ENCODE results near the gene APAF1.

DNA sequence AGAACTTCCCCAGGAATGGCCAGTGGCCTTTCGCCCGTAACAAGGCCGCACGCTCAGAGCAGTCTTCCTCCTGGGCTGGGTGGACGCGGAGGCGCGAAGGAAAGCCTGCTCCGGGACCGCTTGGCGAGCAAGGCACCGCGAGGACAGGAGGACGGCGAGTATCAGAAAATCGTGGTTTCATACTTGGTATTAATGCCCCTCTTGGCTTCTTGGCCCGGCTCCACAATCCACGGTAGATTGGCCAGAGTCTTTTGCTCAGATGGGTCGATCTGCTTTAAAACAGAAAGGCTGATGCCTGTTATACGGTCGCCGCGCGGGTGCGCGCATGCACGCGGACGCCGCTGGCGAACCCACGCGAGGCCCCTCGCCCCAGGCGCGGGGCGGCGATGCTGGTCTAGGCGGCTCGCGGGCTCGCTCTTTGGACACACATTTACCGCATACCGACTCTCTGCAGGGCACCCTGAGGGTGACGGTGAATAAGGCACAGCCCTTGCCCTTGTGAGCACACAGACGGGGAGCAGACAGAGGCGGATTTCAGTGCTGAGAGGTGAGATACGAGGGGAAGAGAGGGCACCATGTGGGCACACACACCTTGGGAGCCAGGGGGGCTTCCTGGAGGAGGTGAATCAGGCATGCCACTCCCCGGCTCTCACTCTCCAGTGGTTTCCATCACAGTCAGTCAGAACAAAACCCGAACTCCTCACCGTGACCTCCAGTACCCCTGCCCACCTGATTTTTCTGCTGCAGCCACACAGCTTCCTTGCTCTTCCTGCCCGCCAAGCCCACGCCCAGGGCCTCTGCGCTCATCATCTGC is 100.7 kb downstream of the APAF1 start:
- TF ChIP-seq, protein P1, sequence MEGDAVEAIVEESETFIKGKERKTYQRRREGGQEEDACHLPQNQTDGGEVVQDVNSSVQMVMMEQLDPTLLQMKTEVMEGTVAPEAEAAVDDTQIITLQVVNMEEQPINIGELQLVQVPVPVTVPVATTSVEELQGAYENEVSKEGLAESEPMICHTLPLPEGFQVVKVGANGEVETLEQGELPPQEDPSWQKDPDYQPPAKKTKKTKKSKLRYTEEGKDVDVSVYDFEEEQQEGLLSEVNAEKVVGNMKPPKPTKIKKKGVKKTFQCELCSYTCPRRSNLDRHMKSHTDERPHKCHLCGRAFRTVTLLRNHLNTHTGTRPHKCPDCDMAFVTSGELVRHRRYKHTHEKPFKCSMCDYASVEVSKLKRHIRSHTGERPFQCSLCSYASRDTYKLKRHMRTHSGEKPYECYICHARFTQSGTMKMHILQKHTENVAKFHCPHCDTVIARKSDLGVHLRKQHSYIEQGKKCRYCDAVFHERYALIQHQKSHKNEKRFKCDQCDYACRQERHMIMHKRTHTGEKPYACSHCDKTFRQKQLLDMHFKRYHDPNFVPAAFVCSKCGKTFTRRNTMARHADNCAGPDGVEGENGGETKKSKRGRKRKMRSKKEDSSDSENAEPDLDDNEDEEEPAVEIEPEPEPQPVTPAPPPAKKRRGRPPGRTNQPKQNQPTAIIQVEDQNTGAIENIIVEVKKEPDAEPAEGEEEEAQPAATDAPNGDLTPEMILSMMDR (IDR thresholded peaks at IDR 0.05), result no peak
- no peak for TF ChIP-seq POLR2A (IDR thresholded peaks at IDR 0.05)
